SK-N-SH treated with all-trans-retinoic acid at 6 μM for 48 hours (cell line): ENCODE data around the gene NLRX1.

Source experiments
- CSDC2 ChIP-seq: fragments of 250-450 bp; sonication (Bioruptor Pico); IDR thresholded peaks from 2 replicates; pipeline ENCODE4 v1.5.0; 2020; ENCODE audit warnings: mild to moderate bottlenecking, moderate library complexity
- ESRRG ChIP-seq: fragments of 250-450 bp; sonication (Bioruptor Pico); IDR thresholded peaks from 2 replicates; pipeline ENCODE4 v1.6.1; 2021; ENCODE audit warnings: mild to moderate bottlenecking
- GLIS3 ChIP-seq: fragments of 250-450 bp; sonication (Bioruptor Pico); IDR thresholded peaks from 2 replicates; pipeline ENCODE4 v1.5.0; 2020; ENCODE audit warnings: mild to moderate bottlenecking, moderate library complexity
- ISL1 ChIP-seq: fragments of 250-450 bp; sonication (Bioruptor Pico); IDR thresholded peaks from 2 replicates; pipeline ENCODE4 v2.1.2; 2022; ENCODE audit warnings: mild to moderate bottlenecking, moderate library complexity
- RARB ChIP-seq: fragments of 250-450 bp; sonication (Bioruptor Pico); IDR thresholded peaks from 2 replicates; pipeline ENCODE4 v1.8.0; 2021; ENCODE audit warnings: mild to moderate bottlenecking, moderate library complexity
- ZFP30 ChIP-seq: fragments of 450-650 bp; formaldehyde crosslinking; IDR thresholded peaks from 2 replicates; pipeline ENCODE4 v1.5.0; 2022; ENCODE audit warnings: mild to moderate bottlenecking, moderate library complexity

- TF ChIP-seq RARB (CRISPR knock-in tag) = no peak
- no peak for TF ChIP-seq ISL1
- no peak for TF ChIP-seq ZFP30
- no peak for TF ChIP-seq GLIS3
- no peak for TF ChIP-seq ESRRG (CRISPR knock-in tag)
- no peak for TF ChIP-seq CSDC2 (CRISPR knock-in tag)
Measured at GRCh38 chr11:119173453-119173852, 4.9 kb downstream of the NLRX1 start.
